HG02885 (cell line): ENCODE results near the gene DNAJB6.

ENCODE experiments used
- ATAC-seq: cut with Tn5 transposase; IDR thresholded peaks from one replicate; pipeline ENCODE4 v1.9.1; 2021; ENCODE audit warnings: mild to moderate bottlenecking; ENCODE audit not compliant: unreplicated experiment, poor library complexity

The DNAJB6 gene

DNA sequence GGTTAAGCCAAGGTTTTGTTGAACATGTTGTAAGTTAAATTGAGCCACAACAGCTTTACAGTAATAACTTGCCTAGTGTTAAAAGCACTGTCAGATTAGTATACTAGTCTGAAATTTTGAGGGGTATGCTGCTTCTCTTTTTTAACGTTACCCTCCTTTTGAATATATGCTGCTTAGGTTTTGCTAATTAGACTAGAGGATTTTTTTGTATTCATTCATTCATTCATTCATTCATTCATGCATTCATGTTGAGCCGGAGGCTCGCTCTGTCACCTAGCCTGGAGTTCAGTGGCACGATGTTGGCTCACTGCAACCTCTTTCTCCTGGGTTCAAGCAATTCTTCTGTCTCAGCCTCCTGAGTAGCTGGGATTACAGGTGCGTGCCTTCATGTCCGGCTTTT, 24.7 kb downstream of the DNAJB6 start:
- ATAC-seq, result no peak

- no peak for ATAC-seq
These were observed 25.9 kb downstream of the DNAJB6 start for GRCh38 chr7:157362729-157363128.

- ATAC-seq, result no peak
These were observed 29.9 kb downstream of the DNAJB6 start for GRCh38 chr7:157366722-157367121.

DNA sequence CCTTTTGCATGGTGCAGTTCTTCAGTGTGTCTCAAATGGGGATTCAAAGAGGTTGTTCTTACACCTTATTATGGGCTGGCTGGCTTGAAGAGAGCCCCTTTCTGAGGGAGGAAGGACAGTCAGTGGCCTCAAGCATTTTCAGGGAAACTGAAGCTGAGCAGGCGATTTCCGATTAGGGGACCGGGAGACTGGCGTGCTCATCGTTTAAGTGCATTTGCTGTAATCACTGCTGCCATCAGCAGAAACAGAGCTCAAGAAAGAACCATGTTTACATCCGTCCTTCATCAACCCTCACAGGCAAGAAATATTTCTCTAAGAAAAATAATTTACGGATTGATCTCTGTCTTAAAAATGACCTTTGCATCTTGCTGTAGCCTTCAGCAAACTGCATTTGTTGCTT, 32.2 kb downstream of the DNAJB6 start:
- ATAC-seq, result no peak

- no peak for ATAC-seq
These were observed 33.9 kb downstream of the DNAJB6 start for GRCh38 chr7:157370742-157371141.

DNA sequence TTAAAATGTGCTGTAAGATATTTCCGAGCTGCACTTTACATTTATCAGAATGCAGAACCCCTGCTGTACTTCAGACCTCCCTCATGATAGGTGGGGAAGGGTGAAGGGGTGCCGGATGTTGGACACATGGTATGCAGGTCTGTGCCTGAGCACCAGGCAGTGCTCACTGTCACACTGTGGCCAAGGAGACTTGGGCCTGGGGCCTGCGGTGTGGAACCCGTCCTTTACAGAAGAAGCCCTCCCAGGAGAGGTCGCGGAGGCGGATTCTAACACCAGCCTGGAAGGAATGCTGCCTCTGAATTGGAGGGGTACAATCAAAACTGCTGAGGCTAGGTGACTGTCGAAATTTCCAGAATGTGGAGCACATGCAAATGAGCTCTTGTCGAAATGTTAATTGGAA, 34.5 kb downstream of the DNAJB6 start:
- no peak for ATAC-seq

- no peak for ATAC-seq
These were observed 35.8 kb downstream of the DNAJB6 start for GRCh38 chr7:157372300-157373232.

DNA sequence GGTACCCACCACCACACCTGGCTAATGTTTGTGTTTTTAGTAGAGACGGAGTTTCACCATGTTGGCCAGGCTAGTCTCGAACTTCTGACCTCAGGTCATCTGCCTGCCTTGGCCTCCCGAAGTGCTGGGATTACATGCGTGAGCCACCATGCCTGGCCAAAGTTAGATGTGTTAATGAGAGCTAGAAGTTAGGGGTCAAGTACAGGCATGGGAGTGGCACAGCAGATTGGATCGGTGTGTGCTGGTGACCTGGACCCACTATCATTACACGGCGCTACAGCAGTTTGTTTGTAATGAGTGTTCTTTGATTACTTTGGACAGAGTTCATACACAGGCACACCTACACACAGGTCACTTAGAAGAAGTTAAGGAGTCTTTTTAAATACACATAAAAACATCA, 36.7 kb downstream of the DNAJB6 start:
- no peak for ATAC-seq

DNA sequence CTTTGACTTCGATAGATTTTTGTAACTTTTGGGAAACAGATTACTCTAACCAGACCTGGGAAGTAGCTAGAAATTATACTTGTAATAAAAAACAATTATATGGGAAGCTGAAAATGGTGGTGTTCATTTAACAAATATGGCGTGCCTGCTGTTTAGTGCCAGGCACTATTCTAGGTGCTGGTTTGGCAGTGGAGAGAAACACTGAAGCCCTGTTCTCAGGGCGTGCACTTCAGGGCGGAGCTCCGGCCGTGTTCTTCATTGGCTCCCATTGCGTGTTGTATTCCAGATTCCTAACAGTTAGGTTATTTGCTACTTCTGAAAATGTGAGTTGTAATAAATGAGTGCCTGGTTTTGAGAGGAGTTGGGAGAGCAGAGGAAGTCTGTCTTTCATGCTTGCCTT, 38.6 kb downstream of the DNAJB6 start:
- ATAC-seq, result no peak

- no peak for ATAC-seq
These were observed 40.8 kb downstream of the DNAJB6 start for GRCh38 chr7:157377436-157378124.

DNA sequence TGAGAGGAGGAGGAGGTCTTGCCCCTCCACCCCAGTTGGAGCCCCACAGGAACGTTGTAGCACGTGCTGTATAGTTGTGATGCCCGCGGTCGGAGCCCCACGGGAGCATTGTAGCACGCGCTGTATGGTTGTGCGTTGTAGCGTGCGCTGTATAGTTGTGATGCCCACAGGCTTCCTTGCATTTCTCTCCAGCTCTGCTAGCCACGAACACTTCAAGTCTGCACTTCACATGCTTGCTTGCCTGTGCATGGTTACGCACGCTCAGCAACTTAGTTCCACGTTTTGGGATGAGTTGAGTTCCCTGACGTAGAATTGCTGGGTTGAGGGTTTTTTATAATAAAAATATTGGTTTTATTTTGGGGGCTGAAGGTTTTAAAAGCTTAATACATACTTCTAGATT, 41.6 kb downstream of the DNAJB6 start:
- ATAC-seq, result no peak

- no peak for ATAC-seq
These were observed 42.7 kb downstream of the DNAJB6 start for GRCh38 chr7:157379493-157379892.

GRCh38 chr7:157380416-157380815, 43.6 kb downstream of the DNAJB6 start:
- no peak for ATAC-seq

GRCh38 chr7:157383868-157384267, 47.1 kb downstream of the DNAJB6 start:
- ATAC-seq, result no peak

- no peak for ATAC-seq
These were observed 47.5 kb downstream of the DNAJB6 start for GRCh38 chr7:157384301-157384700.

GRCh38 chr7:157386979-157387800, 50.4 kb downstream of the DNAJB6 start:
- peak; percentile 95 for ATAC-seq

GRCh38 chr7:157388301-157388700, 51.5 kb downstream of the DNAJB6 start:
- no peak for ATAC-seq

- no peak for ATAC-seq
These were observed 53.3 kb downstream of the DNAJB6 start for GRCh38 chr7:157389951-157390730.

DNA sequence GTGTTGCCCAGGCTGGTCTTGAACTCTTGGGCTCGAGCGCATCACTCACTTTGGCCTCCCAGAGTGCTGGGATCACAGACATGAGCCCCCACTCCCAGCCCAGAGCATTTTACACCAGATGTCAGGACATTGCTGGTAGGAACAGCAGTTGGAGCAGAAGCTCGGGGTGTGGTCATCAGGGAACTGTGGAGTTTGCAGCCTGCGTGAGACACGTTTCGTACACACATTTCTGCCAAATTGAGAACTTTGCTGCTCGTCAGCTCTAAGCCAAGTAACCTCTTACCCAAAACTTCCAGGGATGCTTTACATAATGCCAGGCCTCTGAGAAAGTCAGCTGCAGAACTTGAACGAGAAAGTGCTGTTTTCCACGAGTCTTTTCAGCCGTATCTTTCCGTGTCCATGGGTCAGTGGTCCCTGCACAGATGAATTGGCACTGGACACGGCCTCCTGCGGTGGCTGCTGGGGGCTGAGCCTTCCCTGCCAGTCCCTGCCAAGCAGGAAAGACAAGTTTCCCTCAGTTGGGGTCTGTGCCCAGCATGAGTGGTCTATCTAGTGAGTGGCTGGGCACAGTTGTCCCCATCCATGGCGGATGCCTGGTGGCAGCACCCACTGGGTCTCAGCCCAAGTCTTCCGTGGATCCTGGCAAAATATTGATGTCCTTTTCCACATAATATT, 54.4 kb downstream of the DNAJB6 start:
- ATAC-seq, result no peak
